GM19351 (cell line): ENCODE results near the gene NES.

Experiments used
- ATAC-seq: cut with Tn5 transposase; IDR thresholded peaks from one replicate; pipeline ENCODE4 v1.9.1; 2021; ENCODE audit warnings: mild to moderate bottlenecking, moderate library complexity; ENCODE audit not compliant: unreplicated experiment

NES gene

DNA sequence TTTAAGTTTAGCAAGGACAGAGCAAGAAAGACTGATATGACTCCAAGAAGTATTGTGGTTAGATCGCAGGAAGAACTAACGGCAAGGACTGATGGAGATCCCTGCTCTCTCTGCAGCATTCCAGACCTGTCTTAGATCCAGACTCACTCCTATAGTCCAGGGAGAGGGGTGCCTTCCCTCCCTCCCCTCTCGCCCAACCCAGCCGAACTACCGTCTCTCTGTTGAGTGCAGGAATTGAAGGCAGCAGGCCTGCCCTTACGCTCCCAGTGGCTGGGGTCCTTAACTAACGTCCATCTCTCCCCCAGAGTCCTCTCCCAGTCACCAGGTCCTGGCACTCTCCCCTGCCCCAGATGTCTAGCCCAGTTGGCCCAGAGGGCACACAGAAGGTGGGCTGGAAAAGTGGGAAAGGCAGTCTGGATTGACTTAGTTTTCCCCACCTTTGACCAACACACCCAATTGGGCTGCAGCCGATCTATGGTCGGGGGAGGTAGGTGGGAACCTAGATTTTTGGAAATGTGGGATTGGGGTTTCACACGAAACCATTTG, 27.0 kb upstream of the NES start:
- no peak for ATAC-seq

DNA sequence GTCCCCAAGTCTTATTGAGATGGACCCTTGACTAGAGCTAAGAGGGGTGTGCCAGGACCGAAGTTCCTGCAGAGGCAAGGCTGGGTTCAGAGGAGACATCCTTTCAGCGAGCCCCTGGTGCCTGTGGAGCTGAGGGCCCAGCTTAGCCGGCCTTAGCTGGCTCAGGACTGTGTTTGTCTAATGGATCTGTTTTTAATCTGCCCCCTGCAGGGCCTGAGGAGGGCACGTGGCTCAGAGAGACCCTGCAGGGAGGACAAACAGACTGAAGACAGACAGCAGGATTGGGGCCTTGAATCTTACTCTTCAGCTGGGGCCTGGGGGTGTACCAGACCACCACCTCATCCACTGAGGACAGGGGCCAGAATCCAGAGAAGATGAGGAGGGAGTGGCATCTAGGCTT, 26.5 kb upstream of the NES start:
- ATAC-seq = no peak

DNA sequence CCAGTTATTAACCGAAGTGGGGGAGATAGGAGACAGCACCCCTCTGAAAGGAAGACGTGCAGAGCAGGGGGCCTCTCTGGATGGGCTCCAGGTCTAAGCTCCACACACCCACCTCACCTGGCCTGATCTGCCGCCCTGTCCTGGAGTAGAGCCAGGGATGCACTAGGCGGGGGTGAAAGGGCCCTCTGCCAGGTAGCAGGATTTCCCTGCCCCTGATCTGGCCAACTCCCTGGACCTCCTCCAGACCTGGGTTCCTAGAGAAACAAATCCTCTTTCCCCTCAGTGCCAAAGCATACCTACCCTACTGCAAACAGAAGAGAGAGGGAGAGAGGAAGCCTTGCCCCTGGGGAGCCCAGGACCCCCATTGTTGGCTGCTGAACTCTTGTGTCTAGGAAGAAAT, 26.1 kb upstream of the NES start:
- ATAC-seq = no peak

DNA sequence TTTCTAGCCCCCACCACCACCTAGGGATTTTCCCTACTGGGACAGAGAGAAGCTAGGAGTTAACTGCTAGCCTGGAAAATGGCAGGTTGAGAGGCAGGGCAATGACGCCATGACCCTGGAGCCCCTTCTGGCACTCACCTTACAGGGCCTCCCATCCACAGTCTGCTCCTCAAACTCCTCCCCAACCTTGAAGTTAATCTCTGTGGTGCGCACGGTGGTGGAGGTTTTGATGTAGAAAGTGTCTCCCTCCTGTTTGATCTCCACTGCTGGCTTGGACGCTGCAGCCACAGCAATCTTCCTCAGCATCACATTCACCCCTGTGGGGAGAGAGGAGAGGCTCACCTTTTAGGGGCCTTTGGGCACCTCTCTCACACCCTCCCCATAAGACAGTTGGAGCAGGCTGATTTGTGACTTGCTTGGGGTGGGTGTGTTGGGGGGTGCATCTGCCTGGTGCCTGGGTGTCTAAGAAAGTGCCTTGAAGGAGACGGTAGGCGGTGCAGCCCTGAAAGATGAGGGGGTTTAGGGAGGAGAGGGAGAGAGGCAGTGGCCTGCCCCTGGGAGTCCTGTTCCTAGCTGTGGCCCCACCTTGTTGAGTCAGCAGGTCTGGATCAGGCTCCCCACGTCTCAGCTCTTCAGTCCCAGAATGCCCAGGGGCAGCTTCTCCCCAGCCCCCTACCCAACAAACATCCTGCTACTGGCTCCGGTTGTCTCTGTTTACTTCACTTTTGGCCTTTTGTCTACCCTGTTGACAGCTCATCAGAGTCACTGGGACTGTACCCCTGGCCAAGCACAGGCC, 23.7 kb upstream of the NES start:
- ATAC-seq = no peak

DNA sequence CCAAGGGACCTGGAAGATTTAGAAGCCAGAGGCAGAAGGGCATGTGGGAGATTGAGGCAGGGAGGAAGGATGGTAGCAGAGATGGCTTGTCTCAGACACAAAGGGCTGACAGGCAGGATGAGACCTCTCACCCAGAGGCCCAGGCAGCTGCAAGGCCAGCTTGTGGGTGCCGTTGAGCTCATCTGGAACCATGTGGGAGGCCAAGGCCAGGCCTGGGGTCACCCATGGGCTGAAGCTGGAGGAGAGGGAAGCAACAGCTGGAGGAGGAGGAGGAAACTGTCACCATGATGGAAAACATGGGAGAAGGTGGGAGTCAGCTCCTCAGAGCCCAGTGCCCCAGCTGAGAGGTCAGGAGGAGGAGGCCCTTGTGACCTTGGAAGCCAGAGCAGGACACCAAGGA, 21.8 kb upstream of the NES start:
- no peak for ATAC-seq

DNA sequence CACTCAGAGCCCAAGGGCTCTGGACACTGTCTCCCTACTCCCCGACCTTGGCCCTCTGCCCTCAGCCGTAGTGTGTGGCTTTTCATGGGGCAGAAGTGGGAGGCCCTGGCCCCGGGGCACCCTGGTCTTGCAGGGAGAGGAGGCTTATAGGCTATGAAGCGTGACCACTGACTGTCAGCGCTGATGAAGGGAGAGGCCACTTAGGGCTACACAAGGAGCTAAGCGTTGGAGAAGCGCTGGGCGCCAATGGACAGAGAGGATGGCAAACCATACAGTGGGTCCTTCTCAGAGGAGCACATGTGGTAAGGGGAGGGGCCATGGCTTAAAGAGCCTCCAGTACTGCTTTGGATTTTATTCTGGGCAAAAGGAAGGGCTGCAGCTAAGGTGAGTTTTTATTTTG, 20.3 kb upstream of the NES start:
- no peak for ATAC-seq

DNA sequence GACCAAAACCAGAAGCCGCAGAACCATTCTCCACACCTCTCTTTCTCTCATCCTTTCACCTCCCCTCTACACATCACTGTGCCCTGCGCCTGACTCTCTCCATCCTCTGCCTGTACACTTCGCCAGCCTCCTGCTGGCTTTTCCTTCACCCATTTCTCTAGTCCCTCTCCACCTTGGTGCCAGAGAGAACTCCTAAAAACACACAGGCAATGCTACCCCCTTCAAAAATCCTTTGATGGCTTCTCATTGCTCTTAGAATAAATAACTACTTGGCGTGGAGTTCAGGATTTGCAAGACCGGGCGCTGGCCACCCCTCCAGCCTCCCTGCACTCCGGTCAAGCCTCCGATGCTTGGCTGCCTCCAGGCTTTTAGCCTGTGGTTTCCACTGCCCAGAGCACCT, 19.5 kb upstream of the NES start:
- ATAC-seq = no peak

DNA sequence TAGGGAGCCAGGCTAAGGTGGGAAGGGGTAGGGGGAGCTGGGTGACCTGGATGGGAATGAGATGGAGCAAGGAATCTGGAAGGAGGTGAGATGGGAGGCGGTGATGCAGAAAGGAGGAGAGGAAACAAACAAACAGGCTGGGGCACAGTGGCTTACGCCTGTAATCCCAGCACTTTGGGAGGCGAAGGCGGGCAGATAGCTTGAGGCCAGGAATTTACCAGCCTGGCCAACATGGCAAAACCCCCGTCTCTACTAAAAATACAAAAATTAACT, 17.4 kb upstream of the NES start:
- ATAC-seq = no peak

DNA sequence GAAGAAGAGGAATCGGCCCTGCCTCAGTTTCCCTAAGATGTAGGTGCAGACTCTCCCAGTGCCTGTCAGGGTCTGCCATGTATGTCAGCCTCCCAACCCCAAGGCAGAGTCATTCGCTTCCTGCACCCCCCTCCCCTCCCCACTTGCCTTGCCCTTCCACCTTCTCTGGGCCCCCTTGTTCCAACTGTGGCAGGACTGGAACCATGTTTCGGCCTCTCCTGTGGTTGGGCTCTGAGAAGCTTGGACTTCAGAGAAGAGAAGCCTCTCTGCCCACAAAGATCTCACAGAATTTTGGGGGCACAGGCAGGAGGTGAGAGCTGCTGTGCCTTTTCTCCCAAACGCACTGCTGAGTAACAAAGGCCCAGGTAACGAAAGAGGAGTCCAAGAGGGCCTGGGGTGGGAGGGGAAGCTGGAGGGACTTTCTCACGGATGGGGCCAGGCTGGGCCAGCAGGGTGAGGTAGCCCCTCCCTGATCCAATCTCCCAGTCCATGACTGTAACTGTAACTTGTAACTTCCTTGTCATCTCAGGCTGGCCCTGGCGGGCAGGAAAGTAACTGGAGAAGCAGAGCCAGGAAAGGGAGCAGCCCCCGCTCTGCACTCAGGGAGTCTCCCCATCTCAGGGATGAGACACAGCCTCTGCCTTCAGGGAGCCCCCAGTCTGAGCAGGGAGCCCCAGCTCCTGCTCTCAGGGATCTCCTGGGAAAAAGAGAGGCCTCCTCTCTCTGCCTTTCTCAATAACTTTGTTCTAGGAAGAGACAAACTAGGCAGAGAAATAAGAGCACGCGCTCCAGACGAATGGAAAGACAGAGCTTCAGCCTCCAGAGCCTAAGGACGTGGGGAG, 16.9 kb upstream of the NES start:
- no peak for ATAC-seq

DNA sequence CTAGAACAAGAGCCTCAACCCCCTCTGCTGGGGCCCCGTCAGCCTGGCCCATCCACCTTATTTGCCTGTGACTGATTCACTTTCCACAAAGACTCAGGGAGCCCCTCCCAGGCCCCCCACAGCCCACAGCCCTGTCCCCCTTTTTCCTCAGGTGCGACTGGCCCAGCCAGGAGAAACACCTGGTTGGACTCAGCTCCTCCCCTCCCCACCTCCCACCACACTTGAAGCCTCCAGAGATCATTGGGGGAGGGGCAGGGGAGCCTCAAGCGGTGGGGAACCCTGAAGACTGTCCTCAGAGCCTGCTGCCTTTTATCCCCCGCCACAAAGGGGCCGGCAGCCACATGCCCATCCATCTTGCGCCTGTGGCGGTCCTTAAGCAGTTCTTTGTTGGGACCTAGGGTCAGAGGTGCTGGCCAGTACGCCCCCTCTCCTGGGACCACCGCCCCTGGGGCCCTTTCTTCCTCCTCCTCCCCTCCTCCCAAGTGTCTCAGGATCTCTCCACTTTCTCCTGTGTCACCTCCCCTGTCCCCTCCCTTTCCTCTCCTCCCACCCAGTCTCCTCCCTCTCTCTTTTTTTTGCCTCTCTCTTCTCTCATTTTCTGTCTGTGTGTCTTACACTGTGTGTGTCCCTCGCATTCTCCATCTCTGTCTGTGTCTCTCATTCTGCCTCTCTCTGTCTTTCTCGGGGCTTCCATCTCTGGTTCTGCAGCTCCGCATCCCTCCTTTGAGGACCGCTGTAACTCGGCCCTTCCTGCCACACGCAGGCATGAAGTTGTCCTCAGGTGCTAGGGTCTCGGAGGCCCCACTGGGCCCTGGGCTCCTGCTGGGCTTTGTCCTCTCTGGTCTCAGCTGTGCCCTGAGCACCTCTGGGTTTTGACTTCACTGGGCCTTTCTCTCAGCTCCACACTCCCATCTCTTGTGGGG, 16.0 kb upstream of the NES start:
- no peak for ATAC-seq

DNA sequence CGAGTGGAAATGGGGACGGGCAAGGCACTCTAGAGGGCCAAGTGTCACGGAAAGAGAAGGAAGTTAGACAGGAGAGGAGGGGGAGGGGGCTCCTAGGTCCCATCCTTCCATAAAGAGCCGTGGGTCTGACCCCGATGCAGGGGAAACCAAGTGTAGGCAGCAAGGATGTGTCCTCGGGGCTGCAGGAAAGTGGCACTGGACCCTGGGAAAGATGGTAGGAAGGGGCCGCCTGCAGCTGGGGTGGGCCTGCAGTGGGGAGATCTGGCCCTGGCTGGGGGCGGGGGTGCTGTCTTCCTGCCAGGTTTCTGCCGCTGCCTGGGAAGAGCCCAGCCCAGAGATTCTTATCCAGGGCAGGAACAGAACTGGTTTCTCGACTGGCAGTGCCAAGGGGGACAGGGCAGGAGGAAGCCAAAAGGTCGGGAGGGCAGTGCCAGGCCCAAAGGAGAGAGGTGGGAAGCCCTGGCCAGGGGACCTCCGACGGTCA, 15.3 kb upstream of the NES start:
- no peak for ATAC-seq

DNA sequence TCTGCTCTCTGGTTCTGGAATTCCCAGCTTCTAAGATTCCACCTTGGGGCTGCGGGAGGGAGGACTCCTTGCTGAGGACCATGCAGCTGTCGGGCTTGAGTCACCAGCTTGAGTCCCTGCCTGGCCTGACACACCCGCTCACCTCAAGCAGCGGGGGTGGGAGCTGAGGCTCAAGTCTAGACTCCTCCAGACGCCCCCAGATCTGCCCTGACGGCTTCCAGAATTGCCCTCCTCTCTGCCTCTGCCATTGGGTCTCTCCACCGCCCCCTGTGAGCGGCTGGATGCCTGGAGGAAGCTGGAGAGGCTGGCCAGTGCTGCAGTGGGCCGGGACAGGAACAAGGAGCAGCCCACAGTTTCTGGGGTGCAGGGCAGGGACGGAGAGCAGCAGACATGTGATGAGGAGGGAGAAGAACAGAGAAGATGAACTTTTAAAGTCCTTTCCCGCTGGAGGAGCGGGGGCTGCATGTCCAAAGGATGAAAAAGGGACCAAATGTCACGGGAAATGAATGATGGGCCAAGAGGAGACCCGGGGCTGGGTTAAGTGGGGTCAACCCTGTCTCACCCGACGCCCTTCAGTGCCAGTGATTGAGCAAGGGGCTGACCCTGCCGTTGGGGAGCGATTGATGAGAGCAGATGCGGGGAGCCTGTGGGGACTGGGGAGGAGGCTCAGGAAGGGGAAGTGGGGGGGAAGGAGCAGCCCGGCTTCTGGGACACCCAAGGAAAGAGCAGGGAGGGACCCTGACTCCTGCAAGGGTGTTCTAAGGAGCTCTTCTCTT, 14.6 kb upstream of the NES start:
- no peak for ATAC-seq

DNA sequence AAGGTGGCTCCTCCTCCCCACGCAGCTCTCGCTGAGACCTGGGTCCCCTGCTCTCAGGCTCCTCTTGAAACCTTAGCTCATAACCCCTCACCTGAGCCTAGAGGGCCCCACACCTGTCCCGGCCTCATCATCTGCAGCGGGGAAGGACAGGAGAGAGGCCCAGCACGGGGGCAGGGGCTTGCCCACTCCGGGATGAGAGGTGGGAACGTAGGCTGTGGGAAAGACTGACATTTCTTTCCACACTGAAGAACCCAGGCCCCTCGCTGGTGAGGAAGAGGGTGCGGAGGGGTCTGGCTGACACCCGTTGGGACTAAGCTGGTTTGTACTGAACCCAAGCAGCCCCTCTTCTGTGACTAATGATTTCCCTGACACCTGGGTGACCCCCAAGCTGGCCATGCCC, 14.0 kb upstream of the NES start:
- no peak for ATAC-seq

DNA sequence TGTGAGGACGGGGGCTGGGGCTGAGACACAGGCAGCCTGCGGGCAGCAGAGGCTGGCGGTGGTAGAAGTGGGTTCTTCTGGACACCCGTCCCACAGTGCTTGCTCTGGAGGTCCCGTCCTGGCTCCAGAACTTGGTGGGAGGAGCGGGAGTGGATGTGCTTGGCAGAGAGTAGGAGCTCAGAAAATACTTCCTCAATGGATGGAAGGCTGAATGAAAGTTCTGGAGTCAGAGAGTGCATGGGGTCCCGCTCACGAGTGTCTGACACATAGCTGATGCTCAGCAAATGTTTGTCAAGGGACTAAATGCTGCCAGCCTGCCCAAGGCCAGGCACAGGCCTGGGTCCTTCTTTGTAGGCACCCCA, 13.4 kb upstream of the NES start:
- no peak for ATAC-seq

DNA sequence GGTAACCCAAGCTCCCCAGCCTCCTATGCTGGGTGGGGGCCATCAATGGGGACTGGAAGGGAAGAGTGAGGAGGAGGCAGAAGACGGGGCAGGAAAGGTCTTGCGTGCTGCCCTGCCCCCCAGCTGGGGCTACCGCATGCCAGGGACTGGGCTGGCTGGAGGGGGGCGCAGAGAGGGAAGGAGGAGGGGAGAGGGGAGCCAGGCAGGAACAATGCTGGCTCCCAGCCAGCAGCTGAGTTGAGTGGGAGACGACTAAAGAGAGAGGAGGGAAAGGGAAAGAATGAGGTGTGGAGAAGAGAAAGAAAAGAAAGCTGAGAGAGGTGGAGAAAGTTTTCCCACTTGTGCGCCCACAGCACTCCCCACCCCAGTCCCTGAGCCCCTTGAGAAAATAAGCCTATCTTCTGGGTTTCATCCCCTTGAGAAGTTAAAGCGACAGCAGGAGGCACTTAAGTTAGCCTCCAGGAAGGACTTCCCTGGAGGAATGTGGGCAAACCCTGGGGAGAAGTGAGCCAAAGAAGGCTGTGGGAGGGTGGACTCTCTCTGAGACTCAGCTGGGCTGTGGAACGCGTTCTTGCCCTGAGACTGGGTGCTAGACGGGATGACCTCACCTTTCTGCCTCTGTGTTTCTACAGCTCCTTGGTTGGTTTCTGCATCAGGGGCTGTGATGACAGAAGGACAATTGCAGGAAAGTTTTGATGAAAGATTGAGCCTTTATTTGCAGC, 12.9 kb upstream of the NES start:
- ATAC-seq = no peak

DNA sequence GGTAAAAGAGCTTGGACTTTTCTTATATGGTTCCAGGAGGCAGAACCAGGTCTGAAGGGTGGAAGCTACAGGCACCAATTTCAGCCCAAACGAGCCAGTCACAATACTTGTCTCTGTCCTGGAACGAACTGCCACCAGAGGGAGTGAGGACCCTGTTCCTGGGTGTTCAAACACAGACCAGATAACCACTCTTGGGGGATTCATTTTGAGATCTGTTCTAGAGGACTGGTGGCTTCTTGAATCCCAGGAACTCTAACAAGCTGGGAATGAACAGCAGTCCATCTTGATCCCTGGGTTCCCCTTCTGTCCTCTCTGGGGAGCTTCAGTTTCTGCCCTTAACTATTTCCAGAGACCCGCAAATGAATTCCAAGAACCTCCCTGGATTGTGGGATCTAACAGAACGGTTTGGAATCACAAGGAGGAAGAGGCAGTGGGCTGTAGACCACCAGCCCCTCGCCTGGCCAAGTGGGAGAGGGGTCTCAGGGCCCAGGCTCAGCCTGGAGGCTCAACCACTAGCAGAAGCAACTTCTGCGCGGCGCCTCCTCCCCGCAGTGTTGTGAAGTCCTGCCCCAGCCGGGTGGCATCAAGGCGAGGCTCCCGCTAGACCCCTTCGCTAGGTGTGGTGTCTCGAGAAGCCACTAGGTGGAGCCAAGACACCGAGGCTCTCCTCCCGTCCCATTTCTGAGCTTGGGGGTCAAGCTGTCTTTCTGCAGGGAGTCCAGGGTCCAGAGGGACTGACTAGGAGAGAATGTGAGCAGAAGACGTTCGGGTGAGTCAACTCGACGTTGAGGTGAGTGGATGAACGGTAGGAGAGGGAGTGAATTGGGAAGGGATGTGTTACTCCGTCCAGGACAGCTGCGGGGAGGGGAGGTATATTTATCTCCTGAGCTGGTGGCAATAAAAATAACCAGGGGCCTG, 12.1 kb upstream of the NES start:
- ATAC-seq = no peak

DNA sequence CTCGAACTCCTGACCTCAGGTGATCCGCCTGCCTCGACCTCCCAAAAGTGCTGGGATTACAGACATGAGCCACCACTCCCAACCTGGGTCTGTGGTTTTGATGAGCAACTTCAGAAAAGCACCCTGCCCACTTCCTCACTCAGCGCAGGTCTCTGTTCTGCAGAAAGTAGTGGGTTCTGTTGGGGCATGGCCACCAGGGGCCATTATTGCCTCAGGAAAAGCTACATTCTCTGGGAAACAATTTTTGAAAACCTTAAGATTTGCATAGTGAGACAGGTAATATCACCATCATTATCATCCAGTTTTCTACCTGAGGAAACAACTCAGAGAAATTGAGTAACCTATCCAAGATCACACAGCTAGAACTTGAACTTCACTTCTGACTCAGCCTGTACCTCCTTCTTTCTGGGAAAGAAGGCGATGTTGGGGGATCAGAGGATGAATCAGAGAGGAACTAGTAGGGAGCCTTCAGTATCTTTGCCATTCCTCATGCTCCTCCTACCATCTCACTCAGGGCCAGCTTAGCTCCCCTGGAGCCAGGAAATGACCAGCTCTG, 7.1 kb upstream of the NES start:
- no peak for ATAC-seq

DNA sequence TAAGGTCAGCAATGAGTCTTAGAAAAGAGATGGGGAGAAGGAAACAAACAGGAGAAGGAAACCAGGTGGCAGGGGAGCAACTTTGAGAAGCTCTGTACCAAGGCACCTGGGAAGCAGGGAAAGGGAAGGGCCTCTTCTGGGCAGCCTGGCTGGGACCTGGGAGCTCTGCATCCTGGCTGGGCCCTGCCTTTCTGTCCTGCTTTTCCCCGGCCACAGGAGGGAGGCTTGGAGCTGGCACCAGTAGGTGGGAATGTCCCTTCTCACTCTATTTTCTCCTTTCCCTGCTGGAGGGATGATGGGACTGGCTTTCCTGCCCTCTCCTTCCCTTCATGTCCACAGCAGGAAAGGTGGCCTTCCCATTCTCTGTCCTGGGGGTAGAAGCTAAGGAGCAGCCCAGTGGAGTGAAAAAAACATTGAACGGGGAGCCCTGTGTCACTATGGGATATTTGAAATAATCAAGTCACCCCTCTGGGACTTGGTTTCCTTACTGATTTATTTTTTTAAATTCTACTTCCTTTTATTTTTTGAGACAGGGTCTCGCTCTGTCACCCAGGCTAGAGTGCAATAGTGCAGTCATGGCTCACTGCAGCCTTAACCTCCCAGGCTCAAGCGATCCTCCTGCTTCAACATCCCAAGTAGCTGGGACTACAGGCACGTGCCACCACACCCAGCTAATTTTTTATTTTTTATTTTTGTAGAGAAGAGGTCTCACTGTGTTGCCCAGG, 5.1 kb upstream of the NES start:
- no peak for ATAC-seq
